Measurements from ENCODE around the gene PPP2R2B.
"Not testable (repeated sequence)": the region's sequence is repeated elsewhere in the genome, so short reads cannot be mapped to it uniquely, and the experiment has no call there.

Gene PPP2R2B

DNA sequence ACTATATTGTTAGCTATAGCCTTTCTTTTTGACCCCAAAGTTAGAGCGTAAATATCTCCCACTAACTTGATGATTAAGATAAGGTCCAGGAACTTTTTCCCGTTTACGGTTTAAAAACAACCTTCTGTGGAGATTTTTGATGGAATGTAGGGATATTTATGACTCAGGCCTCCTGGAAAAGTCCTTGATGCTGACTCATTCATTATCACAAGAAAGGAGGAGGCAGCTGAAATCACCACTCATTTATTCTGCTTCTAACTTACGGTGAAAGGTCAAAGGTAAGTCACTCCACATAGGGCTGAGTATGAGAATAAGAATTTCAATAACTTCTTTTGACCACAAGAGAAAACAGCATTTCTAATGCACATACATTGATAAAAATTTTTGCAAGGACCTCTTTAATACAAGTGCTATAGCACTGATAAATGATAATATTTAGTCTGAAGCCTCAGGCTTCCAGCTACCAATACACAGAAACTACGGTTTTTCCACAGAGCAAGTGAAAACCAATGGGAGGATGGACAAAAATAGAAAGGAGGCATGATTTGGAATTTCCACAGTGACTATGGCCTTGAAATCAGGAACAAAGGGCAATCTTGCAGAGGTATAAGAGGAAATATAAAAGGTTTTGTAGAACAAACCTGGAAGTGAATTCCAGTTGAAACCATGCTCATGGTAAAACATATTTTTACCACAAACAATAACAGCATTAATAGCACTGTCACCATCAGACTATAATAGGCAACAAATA, 146.5 kb downstream of the PPP2R2B start:
- no peaks in the 10 kb centered on the region for H3K4me1 ChIP-seq (ENCODE audit: control insufficient read depth in 5 of 5, insufficient read depth in 5 of 5, low read length in 5 of 5)
- no peak overlapping the region for H3K4me3 ChIP-seq (ENCODE audit: low read depth in 1 of 5, low read length in 5 of 5)
- H3K27ac ChIP-seq (ENCODE audit: low read depth, low read length), result no peak overlapping the region
- no peaks in the 10 kb centered on the region for H3K36me3 ChIP-seq (ENCODE audit: control insufficient read depth in 5 of 5, insufficient read depth in 5 of 5, low read length in 5 of 5)
- no peak overlapping the region for H3K9ac ChIP-seq (ENCODE audit: low read length in 5 of 5)
- no peaks in the 10 kb centered on the region for H3K27me3 ChIP-seq (ENCODE audit: control insufficient read depth in 5 of 5, insufficient read depth in 4 of 5, low read length in 5 of 5)
- peaks cover 0 to 14% (median 8%) of the 10 kb centered on the region in 5 donors for H3K9me3 ChIP-seq (ENCODE audit: control insufficient read depth in 5 of 5, low read length in 5 of 5)

DNA sequence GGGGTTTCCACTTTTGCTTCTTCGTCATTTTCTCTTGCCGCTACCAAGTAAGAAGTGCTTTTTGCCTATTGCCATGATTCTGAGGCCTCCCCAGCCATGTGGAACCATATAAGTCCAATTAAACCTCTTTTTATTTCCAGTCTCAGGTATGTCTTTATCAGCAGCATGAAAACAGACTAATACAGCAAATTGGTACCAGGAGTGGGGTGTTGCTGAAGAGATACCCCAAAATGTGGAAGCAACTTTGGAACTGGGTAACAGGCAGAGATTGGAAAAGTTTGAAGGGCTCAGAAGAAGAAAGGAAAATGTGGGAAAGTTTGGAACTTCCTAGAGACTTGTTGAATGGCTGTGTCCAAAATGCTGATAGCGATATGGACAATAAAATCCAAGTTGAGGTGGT, 149.8 kb downstream of the PPP2R2B start:
- not testable (repeated sequence) for H3K27me3 ChIP-seq (ENCODE audit: control insufficient read depth in 5 of 5, insufficient read depth in 4 of 5, low read length in 5 of 5)

DNA sequence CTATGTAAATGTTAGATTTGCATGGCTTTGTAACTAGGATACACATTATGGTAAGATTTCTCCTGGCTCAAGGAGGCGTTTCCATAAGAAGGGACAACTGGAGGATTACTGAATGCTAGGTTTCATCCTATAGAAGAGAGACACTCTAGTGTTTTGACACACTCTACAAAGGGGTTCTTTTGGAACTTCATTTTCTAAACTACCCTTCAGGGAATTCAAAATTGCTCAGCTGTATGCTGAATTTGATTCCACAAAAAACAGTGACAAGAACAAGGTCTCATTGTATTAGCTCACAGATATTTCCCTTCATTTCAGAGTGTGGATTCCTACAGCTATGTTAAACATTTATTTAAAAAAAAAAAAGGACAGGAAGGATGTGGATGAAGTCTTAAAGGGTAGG, 151.7 kb downstream of the PPP2R2B start:
- Histone ChIP-seq H3K27ac (ENCODE audit: low read depth, low read length) (no peak overlapping the region), H3K36me3 (ENCODE audit: control insufficient read depth in 5 of 5, insufficient read depth in 5 of 5, low read length in 5 of 5) (no peaks in the 10 kb centered on the region), H3K9me3 (ENCODE audit: control insufficient read depth in 5 of 5, low read length in 5 of 5) (peaks cover 0 to 14% (median 8%) of the 10 kb centered on the region in 5 donors), H3K4me1 (ENCODE audit: control insufficient read depth in 5 of 5, insufficient read depth in 5 of 5, low read length in 5 of 5) (no peaks in the 10 kb centered on the region), H3K4me3 (ENCODE audit: low read depth in 1 of 5, low read length in 5 of 5) (no peak overlapping the region), H3K9ac (ENCODE audit: low read length in 5 of 5) (no peak overlapping the region), H3K27me3 (ENCODE audit: control insufficient read depth in 5 of 5, insufficient read depth in 4 of 5, low read length in 5 of 5) (no peaks in the 10 kb centered on the region)

More for the DNA sequence above, 149.8 kb downstream of the PPP2R2B start:
- H3K9ac ChIP-seq (ENCODE audit: low read length in 5 of 5); H3K27ac ChIP-seq (ENCODE audit: low read depth, low read length); H3K36me3 ChIP-seq (ENCODE audit: control insufficient read depth in 5 of 5, insufficient read depth in 5 of 5, low read length in 5 of 5); H3K4me3 ChIP-seq (ENCODE audit: low read depth in 1 of 5, low read length in 5 of 5); H3K4me1 ChIP-seq (ENCODE audit: control insufficient read depth in 5 of 5, insufficient read depth in 5 of 5, low read length in 5 of 5): not testable (repeated sequence)
- H3K9me3 ChIP-seq (ENCODE audit: control insufficient read depth in 5 of 5, low read length in 5 of 5), result peaks cover 0 to 14% (median 8%) of the 10 kb centered on the region in 5 donors

DNA sequence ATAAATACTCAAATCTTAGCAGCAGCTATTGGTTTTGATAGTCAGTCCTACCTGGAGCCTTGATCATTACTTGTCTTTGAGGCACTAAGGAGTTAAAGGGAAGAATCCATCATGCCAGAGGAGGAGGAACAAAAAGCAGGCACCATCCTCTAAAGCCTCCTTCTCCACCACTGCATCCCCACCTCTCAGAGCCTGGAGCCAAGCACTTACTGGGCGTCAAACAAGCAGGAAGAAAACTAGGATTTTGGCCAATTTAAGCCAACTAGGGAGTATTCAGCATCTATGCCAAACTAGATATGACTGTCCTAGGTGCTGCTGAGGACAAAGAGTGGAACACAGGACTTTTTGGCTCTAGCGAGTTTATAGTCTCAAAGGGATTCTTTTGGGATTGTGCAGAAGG, 152.5 kb downstream of the PPP2R2B start:
- H3K27ac ChIP-seq (ENCODE audit: low read depth, low read length), result no peak overlapping the region
- H3K36me3 ChIP-seq (ENCODE audit: control insufficient read depth in 5 of 5, insufficient read depth in 5 of 5, low read length in 5 of 5), result no peaks in the 10 kb centered on the region

DNA sequence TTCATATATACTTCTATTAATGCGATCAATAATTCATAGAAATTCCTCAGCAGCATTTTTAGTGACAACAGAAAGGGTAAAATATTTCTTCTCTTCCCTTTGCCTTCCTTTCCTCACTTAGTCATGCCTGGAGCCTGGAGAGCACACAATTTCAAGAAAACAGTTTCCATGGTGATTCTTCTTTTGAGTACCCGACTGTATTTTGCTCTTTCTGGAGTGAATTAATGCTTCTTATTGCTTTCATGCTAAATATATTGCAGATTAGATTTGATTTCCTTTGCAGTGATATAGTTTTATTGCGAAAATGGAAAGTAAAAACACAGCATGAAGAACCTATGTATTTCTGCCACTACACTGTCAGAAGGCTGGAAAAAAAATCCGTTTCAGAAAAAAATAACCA, 153.5 kb downstream of the PPP2R2B start:
- no peak overlapping the region for H3K4me3 ChIP-seq (ENCODE audit: low read depth in 1 of 5, low read length in 5 of 5)
- H3K9me3 ChIP-seq (ENCODE audit: control insufficient read depth in 5 of 5, low read length in 5 of 5), result peaks cover 0 to 14% (median 8%) of the 10 kb centered on the region in 5 donors
- H3K27ac ChIP-seq (ENCODE audit: low read depth, low read length), result no peak overlapping the region
- no peaks in the 10 kb centered on the region for H3K27me3 ChIP-seq (ENCODE audit: control insufficient read depth in 5 of 5, insufficient read depth in 4 of 5, low read length in 5 of 5)
- no peaks in the 10 kb centered on the region for H3K36me3 ChIP-seq (ENCODE audit: control insufficient read depth in 5 of 5, insufficient read depth in 5 of 5, low read length in 5 of 5)
- no peaks in the 10 kb centered on the region for H3K4me1 ChIP-seq (ENCODE audit: control insufficient read depth in 5 of 5, insufficient read depth in 5 of 5, low read length in 5 of 5)
- H3K9ac ChIP-seq (ENCODE audit: low read length in 5 of 5), result no peak overlapping the region

More for the DNA sequence above, 152.5 kb downstream of the PPP2R2B start:
- Histone ChIP-seq H3K9me3 (ENCODE audit: control insufficient read depth in 5 of 5, low read length in 5 of 5) (peaks cover 0 to 14% (median 8%) of the 10 kb centered on the region in 5 donors), H3K4me3 (ENCODE audit: low read depth in 1 of 5, low read length in 5 of 5) (no peak overlapping the region), H3K9ac (ENCODE audit: low read length in 5 of 5) (no peak overlapping the region), H3K27me3 (ENCODE audit: control insufficient read depth in 5 of 5, insufficient read depth in 4 of 5, low read length in 5 of 5) (no peaks in the 10 kb centered on the region), H3K4me1 (ENCODE audit: control insufficient read depth in 5 of 5, insufficient read depth in 5 of 5, low read length in 5 of 5) (no peaks in the 10 kb centered on the region)

DNA sequence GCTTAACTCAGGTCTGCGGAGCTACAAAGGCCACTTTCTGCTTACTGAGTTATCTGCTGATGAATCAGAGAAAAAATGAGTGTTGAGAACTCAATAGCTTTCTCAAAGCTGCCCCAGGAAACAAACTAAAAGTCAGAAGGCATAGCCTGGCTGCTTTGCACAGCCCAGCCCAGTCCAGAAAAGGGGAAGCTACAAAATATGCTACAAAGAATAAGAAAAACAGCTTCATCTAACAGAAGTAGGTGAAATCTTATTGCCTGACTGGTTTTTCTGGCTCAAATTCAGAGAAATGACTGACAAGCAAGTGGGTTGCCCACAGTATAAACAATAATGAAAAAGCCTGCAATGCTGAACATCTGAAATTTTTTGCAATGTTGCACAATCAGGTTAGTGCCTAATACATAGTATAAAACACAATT, 156.2 kb downstream of the PPP2R2B start:
- H3K4me1 ChIP-seq (ENCODE audit: control insufficient read depth in 5 of 5, insufficient read depth in 5 of 5, low read length in 5 of 5), result peaks cover 0 to 2% (median 0%) of the 10 kb centered on the region in 5 donors
- H3K9me3 ChIP-seq (ENCODE audit: control insufficient read depth in 5 of 5, low read length in 5 of 5), result no peaks in the 10 kb centered on the region
- peaks cover 0 to 4% (median 0%) of the 10 kb centered on the region in 5 donors for H3K27me3 ChIP-seq (ENCODE audit: control insufficient read depth in 5 of 5, insufficient read depth in 4 of 5, low read length in 5 of 5)
- no peaks in the 10 kb centered on the region for H3K36me3 ChIP-seq (ENCODE audit: control insufficient read depth in 5 of 5, insufficient read depth in 5 of 5, low read length in 5 of 5)
- no peak overlapping the region for H3K27ac ChIP-seq (ENCODE audit: low read depth, low read length)
- H3K9ac ChIP-seq (ENCODE audit: low read length in 5 of 5), result no peak overlapping the region
- H3K4me3 ChIP-seq (ENCODE audit: low read depth in 1 of 5, low read length in 5 of 5), result no peak overlapping the region

DNA sequence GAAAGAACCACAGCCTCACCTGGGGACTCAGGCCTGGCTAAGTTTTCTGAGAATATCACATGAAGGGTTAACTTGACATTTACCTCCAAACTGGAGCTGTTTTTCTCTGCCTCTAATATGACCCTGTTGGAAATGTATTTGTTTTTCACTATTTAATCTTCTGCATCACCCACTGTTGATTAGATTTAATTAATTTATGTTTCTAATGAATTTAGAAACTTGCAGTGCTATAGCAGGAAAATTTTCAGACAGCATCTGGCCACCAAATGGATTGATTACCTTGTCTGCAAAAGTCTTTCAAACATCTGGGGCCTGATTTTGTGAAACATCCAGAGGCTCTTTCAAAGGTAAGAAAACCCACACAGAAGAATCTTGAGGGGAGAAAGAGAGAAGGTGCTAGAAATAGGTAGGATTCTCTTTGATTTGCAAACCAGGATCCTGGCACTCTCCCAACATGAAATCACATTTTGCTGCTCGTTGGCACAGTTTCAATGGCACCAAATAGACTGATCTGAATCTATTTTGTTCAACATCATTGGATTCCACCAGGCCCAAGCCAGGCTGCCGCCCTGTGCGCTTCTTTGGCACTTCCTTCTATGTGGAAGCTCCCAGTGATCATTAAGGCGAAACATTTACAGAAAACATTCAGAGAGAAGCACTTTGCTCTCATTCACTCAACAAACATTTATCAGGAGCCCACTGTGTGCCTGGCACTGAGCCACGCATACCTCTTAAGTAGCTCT, 157.3 kb downstream of the PPP2R2B start:
- Histone ChIP-seq H3K36me3 (ENCODE audit: control insufficient read depth in 5 of 5, insufficient read depth in 5 of 5, low read length in 5 of 5) (no peaks in the 10 kb centered on the region), H3K4me3 (ENCODE audit: low read depth in 1 of 5, low read length in 5 of 5) (no peak overlapping the region), H3K9me3 (ENCODE audit: control insufficient read depth in 5 of 5, low read length in 5 of 5) (no peaks in the 10 kb centered on the region), H3K27ac (ENCODE audit: low read depth, low read length) (no peak overlapping the region), H3K4me1 (ENCODE audit: control insufficient read depth in 5 of 5, insufficient read depth in 5 of 5, low read length in 5 of 5) (peaks cover 0 to 2% (median 0%) of the 10 kb centered on the region in 5 donors), H3K9ac (ENCODE audit: low read length in 5 of 5) (no peak overlapping the region), H3K27me3 (ENCODE audit: control insufficient read depth in 5 of 5, insufficient read depth in 4 of 5, low read length in 5 of 5) (peaks cover 0 to 4% (median 0%) of the 10 kb centered on the region in 5 donors)

DNA sequence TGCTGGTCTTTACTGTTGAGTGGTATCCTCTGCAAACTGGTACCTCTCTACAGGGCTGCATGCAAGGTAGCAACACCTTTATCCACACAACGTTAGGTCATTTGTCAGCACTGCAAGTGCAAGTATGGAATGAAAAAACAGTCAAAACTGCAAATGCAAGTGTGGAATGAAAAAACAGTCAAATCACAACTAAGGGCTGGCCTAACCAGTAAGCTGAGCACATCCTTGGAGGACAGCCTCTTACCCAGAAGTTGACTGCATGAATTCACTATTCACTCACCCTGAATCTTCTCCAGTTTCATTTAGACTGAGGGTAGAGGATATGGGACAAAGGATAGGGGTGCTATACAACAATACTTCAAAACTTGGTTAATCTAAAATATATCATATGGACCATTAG, 158.4 kb downstream of the PPP2R2B start:
- Histone ChIP-seq H3K27me3 (ENCODE audit: control insufficient read depth in 5 of 5, insufficient read depth in 4 of 5, low read length in 5 of 5) (peaks cover 0 to 4% (median 0%) of the 10 kb centered on the region in 5 donors), H3K9me3 (ENCODE audit: control insufficient read depth in 5 of 5, low read length in 5 of 5) (no peaks in the 10 kb centered on the region), H3K9ac (ENCODE audit: low read length in 5 of 5) (no peak overlapping the region), H3K4me1 (ENCODE audit: control insufficient read depth in 5 of 5, insufficient read depth in 5 of 5, low read length in 5 of 5) (peaks cover 0 to 2% (median 0%) of the 10 kb centered on the region in 5 donors), H3K4me3 (ENCODE audit: low read depth in 1 of 5, low read length in 5 of 5) (no peak overlapping the region), H3K36me3 (ENCODE audit: control insufficient read depth in 5 of 5, insufficient read depth in 5 of 5, low read length in 5 of 5) (no peaks in the 10 kb centered on the region), H3K27ac (ENCODE audit: low read depth, low read length) (no peak overlapping the region)

DNA sequence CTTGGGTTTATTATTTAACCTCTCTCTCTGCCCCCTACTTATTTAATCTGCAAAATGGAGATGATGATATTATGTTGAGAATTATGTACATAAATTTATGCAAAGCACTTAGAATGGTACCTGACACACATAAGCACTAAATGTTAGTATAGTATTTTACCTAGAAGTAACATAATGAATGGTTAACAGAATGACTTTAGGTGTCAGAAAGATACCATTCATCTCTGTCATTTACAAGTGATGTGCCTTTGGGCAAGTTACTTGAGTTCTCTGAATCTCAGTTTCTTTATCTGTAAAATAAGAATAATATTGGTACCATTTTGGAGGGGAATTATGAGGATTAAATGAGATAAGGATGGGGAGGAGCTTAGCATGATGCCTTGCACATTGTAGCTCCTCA, 159.4 kb downstream of the PPP2R2B start:
- no peaks in the 10 kb centered on the region for H3K9me3 ChIP-seq (ENCODE audit: control insufficient read depth in 5 of 5, low read length in 5 of 5)
- no peak overlapping the region for H3K27ac ChIP-seq (ENCODE audit: low read depth, low read length)
- H3K4me3 ChIP-seq (ENCODE audit: low read depth in 1 of 5, low read length in 5 of 5), result no peak overlapping the region

DNA sequence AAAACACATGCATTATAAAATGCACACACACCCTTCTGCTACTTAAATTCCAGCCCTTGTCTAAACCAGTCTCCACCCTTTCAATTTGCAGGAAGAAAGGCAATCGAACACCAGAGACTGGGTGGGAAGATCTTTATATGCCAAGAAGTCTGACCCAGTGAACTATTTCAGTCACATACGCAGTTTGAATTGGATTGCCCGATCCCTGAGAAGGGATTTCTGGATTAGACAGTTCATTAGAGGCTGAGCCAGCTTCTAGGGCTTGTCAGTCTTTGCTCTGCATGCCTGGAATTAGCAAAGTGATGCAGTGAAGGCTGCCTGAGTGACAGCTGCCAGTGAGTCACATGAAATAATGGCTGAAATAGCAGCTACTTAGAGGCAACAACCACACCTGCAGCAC, 159.9 kb downstream of the PPP2R2B start:
- H3K27me3 ChIP-seq (ENCODE audit: control insufficient read depth in 5 of 5, insufficient read depth in 4 of 5, low read length in 5 of 5), result peaks cover 0 to 4% (median 0%) of the 10 kb centered on the region in 5 donors
- H3K9ac ChIP-seq (ENCODE audit: low read length in 5 of 5), result no peak overlapping the region
- no peak overlapping the region for H3K4me3 ChIP-seq (ENCODE audit: low read depth in 1 of 5, low read length in 5 of 5)

More for the DNA sequence above, 159.4 kb downstream of the PPP2R2B start:
- H3K27me3 ChIP-seq (ENCODE audit: control insufficient read depth in 5 of 5, insufficient read depth in 4 of 5, low read length in 5 of 5), result peaks cover 0 to 4% (median 0%) of the 10 kb centered on the region in 5 donors
- peaks cover 0 to 2% (median 0%) of the 10 kb centered on the region in 5 donors for H3K4me1 ChIP-seq (ENCODE audit: control insufficient read depth in 5 of 5, insufficient read depth in 5 of 5, low read length in 5 of 5)
- H3K36me3 ChIP-seq (ENCODE audit: control insufficient read depth in 5 of 5, insufficient read depth in 5 of 5, low read length in 5 of 5), result no peaks in the 10 kb centered on the region
- no peak overlapping the region for H3K9ac ChIP-seq (ENCODE audit: low read length in 5 of 5)

More for the DNA sequence above, 159.9 kb downstream of the PPP2R2B start:
- Histone ChIP-seq H3K27ac (ENCODE audit: low read depth, low read length) (no peak overlapping the region), H3K9me3 (ENCODE audit: control insufficient read depth in 5 of 5, low read length in 5 of 5) (no peaks in the 10 kb centered on the region), H3K36me3 (ENCODE audit: control insufficient read depth in 5 of 5, insufficient read depth in 5 of 5, low read length in 5 of 5) (no peaks in the 10 kb centered on the region), H3K4me1 (ENCODE audit: control insufficient read depth in 5 of 5, insufficient read depth in 5 of 5, low read length in 5 of 5) (peaks cover 0 to 2% (median 0%) of the 10 kb centered on the region in 5 donors)
